ENCODE results near the gene ERMARD.

ERMARD gene

GRCh38 chr6:169783401-169783800 lies 32.0 kb downstream of the ERMARD start:
- DNase-seq (ENCODE audit: low read depth in 4 of 4, low spot score in 1 of 4): no peak

- no peak for DNase-seq (ENCODE audit: low read depth in 4 of 4, low spot score in 1 of 4)
Measured at GRCh38 chr6:169783971-169784820, 32.8 kb downstream of the ERMARD start.

- DNase-seq (ENCODE audit: low read depth in 4 of 4, low spot score in 1 of 4): no peak
Measured at GRCh38 chr6:169784821-169785340, 33.5 kb downstream of the ERMARD start.

- no peak for DNase-seq (ENCODE audit: low read depth in 4 of 4, low spot score in 1 of 4)
Measured at GRCh38 chr6:169785566-169785965, 34.1 kb downstream of the ERMARD start.

GRCh38 chr6:169786349-169786748 lies 34.9 kb downstream of the ERMARD start:
- no peak for DNase-seq (ENCODE audit: low read depth in 4 of 4, low spot score in 1 of 4)

- DNase-seq (ENCODE audit: low read depth in 4 of 4, low spot score in 1 of 4): no peak
Measured at GRCh38 chr6:169787797-169788196, 36.4 kb downstream of the ERMARD start.

- DNase-seq (ENCODE audit: low read depth in 4 of 4, low spot score in 1 of 4): no peak
Measured at GRCh38 chr6:169788809-169789145, 37.4 kb downstream of the ERMARD start.

GRCh38 chr6:169789146-169789943 lies 37.9 kb downstream of the ERMARD start:
- DNase-seq (ENCODE audit: low read depth in 4 of 4, low spot score in 1 of 4): no peak

GRCh38 chr6:169789944-169790927 lies 38.8 kb downstream of the ERMARD start:
- peak; percentile 38 to 66 (median 58) for DNase-seq (ENCODE audit: low read depth in 4 of 4, low spot score in 1 of 4)

GRCh38 chr6:169791721-169792131 lies 40.3 kb downstream of the ERMARD start:
- DNase-seq (ENCODE audit: low read depth in 4 of 4, low spot score in 1 of 4): no peak

- DNase-seq (ENCODE audit: low read depth in 4 of 4, low spot score in 1 of 4): no peak
Measured at GRCh38 chr6:169792306-169793015, 41.0 kb downstream of the ERMARD start.

- no peak for DNase-seq (ENCODE audit: low read depth in 4 of 4, low spot score in 1 of 4)
Measured at GRCh38 chr6:169793408-169793807, 42.0 kb downstream of the ERMARD start.

- no peak for DNase-seq (ENCODE audit: low read depth in 4 of 4, low spot score in 1 of 4)
Measured at GRCh38 chr6:169794317-169795055, 43.1 kb downstream of the ERMARD start.

GRCh38 chr6:169795196-169795595 lies 43.8 kb downstream of the ERMARD start:
- DNase-seq (ENCODE audit: low read depth in 4 of 4, low spot score in 1 of 4): no peak

GRCh38 chr6:169798764-169799473 lies 47.5 kb downstream of the ERMARD start:
- no peak for DNase-seq (ENCODE audit: low read depth in 4 of 4, low spot score in 1 of 4)

GRCh38 chr6:169799474-169799926 lies 48.1 kb downstream of the ERMARD start:
- no peak for DNase-seq (ENCODE audit: low read depth in 4 of 4, low spot score in 1 of 4)

- no peak for DNase-seq (ENCODE audit: low read depth in 4 of 4, low spot score in 1 of 4)
Measured at GRCh38 chr6:169800116-169800667, 48.8 kb downstream of the ERMARD start.

GRCh38 chr6:169800668-169801395 lies 49.4 kb downstream of the ERMARD start:
- DNase-seq (ENCODE audit: low read depth in 4 of 4, low spot score in 1 of 4): no peak
